GM18507 (cell line): Measurements from ENCODE around the gene MFRP.
"Not testable (repeated sequence)": the region's sequence is repeated elsewhere in the genome, so short reads cannot be mapped to it uniquely, and the experiment has no call there.

Source experiments
- DNase-seq: peaks from one replicate; pipeline ENCODE4 v3.0.0; 2011; ENCODE audit warnings: low read depth; ENCODE audit not compliant: insufficient read length; ENCODE audit errors: extremely low spot score
- FAIRE-seq: peaks from 2 replicates; lab custom pipeline; 2011; peaks lifted over from hg19 to GRCh38; lab: Jason Lieb, UNC

The MFRP gene

GRCh38 chr11:119346605-119347004 lies at the start of gene MFRP:
TSS of gene MFRP (minus strand) at chr11:119346705. CDS start at chr11:119346513, 192 bp downstream.
- DNase-seq: no peak
- no peak for FAIRE-seq

DNA sequence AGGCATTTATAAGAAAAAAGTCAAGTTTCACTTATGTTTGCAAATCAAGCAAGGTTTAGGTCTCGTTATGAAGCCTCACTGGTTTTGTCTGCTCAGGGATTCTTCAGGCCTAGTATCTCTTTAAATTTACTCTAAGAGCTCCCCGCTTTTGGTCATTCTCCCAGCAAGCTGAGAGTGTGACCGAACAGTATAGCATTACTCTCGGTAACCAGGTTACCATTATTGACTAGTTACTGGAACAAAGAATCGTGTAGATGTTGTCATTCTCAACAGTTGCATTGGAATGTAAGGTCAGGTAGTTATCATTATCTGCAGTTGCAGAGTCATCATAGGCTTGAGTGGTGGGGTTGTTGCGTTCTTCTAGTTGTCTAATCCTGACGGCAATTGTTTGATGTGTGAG lies 44.8 kb upstream of the MFRP start:
- DNase-seq (no peak), FAIRE-seq (no peak)

GRCh38 chr11:119389611-119390254 lies 43.2 kb upstream of the MFRP start:
- FAIRE-seq (peak; percentile 66), DNase-seq (no peak)

GRCh38 chr11:119388103-119388502 lies 41.6 kb upstream of the MFRP start:
- no peak for DNase-seq

DNA sequence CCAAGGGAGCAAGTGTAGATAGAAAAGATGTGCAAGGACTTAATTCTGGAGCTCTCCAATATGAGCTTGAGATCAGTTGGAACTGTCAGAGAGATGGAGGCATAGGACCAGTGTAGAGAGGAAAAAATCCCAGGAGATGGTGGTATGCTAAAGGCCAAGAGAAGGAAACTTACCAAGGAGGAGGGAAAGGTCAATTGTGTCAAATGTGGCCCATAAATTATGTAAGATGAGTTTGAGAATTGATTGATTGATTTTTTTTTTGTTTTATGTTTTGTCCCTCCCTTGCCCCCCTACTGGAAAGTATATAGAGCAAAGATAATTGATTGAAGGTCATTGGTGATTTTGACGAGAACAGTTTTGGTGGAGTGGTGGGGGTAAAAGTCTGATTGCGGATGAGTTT lies 37.8 kb upstream of the MFRP start:
- DNase-seq (no peak), FAIRE-seq (no peak)

More at GRCh38 chr11:119388103-119388502, 41.6 kb upstream of the MFRP start:
- no peak for FAIRE-seq

DNA sequence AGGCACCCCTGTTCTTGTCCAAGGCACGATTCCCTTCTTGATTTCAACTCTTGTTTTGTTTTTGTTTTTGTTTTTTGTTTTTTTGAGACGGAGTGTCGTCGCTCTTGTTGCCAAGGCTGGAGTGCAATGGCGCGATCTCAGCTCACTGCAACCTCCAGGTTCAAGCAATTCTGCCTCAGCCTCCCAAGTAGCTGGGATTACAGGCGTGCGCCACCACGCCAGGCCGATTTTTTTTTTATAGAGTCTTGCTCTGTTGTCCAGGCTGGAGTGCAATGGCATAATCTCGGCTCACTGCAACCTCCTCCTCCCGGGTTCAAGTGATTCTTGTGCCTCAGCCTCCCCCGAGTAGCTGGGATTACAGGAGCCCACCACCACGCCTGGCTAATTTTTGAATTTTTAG lies 36.0 kb upstream of the MFRP start:
- not testable (repeated sequence) for DNase-seq, FAIRE-seq

- FAIRE-seq (no peak), DNase-seq (no peak)
These were observed 35.6 kb upstream of the MFRP start for GRCh38 chr11:119382101-119382500.

GRCh38 chr11:119381181-119381988 lies 34.9 kb upstream of the MFRP start, which contains the start of gene USP2:
TSS of gene USP2 (minus strand) at chr11:119381690. CDS start at chr11:119373480, 8,210 bp downstream.
- DNase-seq: peak; percentile 84
- FAIRE-seq: peak; percentile 95

- FAIRE-seq: no peak
- no peak for DNase-seq
These were observed 34.3 kb upstream of the MFRP start for GRCh38 chr11:119380827-119381180.

GRCh38 chr11:119380160-119380826 lies 33.8 kb upstream of the MFRP start:
- DNase-seq (no peak), FAIRE-seq (no peak)

DNA sequence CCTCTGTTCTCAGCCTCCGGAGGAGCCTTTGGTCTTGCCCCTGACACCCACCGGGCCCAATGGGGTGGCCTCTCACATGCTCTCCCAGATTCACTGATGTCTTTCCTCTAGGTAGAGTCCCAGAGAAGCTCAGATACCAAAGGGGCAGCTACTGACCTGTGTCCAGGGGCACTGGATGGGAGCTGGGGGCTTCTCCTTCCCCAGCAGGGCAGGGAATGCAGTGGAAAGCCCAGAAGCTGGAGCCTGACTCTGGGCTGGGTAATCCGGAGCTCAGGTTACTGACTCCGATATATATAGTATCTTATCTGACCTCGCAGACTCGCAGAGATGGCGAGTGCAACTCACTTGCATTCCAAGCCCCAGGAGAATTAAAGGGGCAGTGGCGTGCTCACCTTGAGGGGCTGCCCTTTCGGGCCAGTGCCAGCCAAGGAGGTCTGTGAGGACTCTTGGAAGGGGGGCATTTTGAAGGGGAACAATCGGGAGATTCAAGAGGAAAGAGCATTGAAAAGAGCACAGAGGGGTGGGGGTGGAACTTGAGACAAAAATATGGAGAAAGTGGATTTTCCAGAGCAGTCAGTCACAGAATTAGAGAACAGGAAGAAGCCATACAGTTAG lies 32.5 kb upstream of the MFRP start:
- no peak for FAIRE-seq
- no peak for DNase-seq

GRCh38 chr11:119377961-119378667 lies 31.6 kb upstream of the MFRP start:
- FAIRE-seq (no peak), DNase-seq (no peak)

- no peak for FAIRE-seq
- no peak for DNase-seq
These were observed 30.8 kb upstream of the MFRP start for GRCh38 chr11:119377112-119377901.

DNA sequence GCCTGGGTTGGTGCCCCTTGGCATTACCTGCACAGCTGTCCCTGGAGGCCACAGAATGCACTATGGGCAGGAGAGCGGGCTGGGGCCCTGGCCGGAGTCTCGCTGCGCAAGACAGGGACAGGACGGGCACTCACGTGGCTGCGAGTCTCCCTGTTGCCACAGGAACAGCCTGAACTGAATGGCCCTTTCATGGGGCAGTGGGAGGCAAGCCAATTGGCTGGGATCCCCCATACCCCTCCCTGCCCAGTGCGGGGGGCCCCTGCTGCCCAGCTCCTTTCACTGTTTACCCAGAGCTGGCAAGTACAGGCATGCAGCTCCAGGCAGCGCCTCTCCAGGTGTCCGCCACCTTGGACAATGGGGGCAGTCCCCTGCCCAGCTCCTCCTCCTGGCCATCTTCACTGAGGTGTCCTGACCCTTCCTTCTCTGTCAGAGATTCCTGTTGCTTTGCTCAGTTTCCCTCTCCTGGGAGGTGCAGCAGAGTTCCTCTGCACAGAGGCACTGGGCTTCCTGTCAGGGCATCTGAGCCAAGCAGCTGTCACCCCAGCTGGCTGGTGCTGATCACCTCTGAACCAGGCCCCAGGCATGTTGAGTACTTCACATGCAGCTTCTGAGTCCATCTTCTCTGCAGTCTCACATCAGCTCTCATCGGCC lies 29.8 kb upstream of the MFRP start:
- no peak for FAIRE-seq
- no peak for DNase-seq

DNA sequence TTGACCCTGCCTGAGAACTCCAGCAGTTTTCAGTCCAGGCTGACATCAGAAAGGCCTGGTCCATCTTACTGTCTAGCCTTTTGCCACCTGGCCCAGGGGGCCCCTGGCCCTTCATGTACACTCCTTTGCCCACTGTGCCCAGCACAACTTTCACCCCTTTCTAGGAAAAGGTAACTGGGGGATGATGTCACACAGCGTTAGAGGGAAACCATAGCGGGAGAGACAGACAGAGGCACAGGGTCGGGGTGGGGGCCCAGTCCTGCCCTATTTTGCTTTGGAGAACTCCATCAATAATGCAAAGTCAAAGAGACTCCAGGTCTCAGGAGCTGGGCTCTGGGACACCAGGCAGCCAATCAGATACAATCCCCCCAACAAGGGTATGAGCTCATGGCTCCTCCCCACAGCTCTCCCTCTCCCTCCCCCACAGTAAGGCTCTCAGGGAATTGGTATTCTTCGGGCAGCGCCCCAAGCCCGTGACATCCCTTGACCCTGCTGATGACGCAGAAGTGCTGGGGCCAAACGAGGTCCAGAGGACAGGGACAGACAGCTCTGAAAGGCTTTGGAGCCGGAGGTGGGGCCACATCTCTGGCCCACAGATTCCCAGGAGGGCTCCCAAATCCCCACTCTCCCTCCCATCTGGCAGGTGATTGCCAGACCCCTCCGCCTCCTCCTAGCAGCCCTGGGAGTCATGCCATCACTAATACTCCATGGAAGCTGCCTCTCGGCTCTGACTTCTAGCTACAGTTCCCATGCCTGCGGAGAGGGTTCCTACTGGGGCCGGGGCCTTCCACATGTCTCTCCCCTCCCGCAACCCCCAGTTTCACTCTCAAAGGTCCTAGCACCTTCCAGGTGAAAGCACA lies 29.1 kb upstream of the MFRP start:
- FAIRE-seq (no peak), DNase-seq (no peak)

DNA sequence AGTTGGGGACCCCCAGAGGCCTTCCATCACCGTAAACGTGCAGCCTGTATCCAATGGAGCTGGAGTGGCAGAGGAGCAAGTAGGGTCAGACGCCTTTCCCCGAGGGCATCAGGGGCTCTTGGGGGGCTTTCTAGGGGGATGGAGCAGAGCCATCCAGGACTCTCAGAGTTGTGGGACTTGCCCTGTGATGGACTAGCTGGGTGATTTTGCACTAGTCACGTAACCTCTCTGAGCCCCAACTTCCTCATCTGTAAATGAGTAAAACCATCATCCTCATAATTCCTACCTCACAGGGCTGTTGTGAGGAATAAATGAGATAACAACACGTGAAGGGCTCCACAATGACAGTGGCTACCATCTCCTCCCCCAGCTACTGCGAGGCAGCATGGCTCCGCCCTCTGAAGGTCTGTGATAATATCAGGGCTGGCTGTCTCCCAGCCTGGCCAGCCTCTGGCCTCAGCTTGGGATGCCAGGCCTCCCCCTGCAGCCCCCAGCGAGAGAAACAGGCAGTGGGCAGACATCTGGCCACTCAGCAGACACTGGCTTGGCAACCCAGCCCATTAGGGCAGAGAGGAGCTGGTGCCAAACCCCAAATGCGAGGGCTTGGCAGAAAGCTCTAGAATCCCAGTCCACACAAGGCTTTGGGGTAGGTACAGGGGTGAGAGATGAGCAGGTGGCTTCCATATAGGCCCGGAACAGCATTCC lies 28.3 kb upstream of the MFRP start:
- no peak for FAIRE-seq
- DNase-seq: no peak
